GM10847 (cell line): ENCODE data around the gene ITPK1.

Experiments
- POLR2A ChIP-seq: IDR thresholded peaks from 2 replicates; pipeline ENCODE4 v1.6.1; 2011; ENCODE audit not compliant: insufficient read length; ENCODE audit errors: extremely low read depth

The ITPK1 gene

GRCh38 chr14:93109572-93110481 is 5.9 kb downstream of the ITPK1 start:
- no peak for TF ChIP-seq POLR2A

- TF ChIP-seq POLR2A: no peak
Measured at GRCh38 chr14:93108105-93108504, 7.6 kb downstream of the ITPK1 start.

GRCh38 chr14:93107453-93107852 is 8.3 kb downstream of the ITPK1 start:
- no peak for TF ChIP-seq POLR2A

GRCh38 chr14:93106541-93107156 is 9.1 kb downstream of the ITPK1 start:
- no peak for TF ChIP-seq POLR2A

- no peak for TF ChIP-seq POLR2A
Measured at GRCh38 chr14:93105362-93105761, 10.4 kb downstream of the ITPK1 start.

GRCh38 chr14:93104961-93105360 is 10.8 kb downstream of the ITPK1 start:
- no peak for TF ChIP-seq POLR2A

GRCh38 chr14:93103392-93104080 is 12.2 kb downstream of the ITPK1 start:
- peak; percentile 12 for TF ChIP-seq POLR2A

GRCh38 chr14:93102141-93102540 is 13.6 kb downstream of the ITPK1 start:
- TF ChIP-seq POLR2A: no peak

- TF ChIP-seq POLR2A: no peak
Measured at GRCh38 chr14:93101181-93101580, 14.5 kb downstream of the ITPK1 start.

GRCh38 chr14:93100570-93100969 is 15.2 kb downstream of the ITPK1 start:
- TF ChIP-seq POLR2A: no peak

- TF ChIP-seq POLR2A: no peak
Measured at GRCh38 chr14:93100100-93100499, 15.6 kb downstream of the ITPK1 start.

- TF ChIP-seq POLR2A: no peak
Measured at GRCh38 chr14:93099643-93100042, 16.1 kb downstream of the ITPK1 start.

GRCh38 chr14:93099196-93099595 is 16.5 kb downstream of the ITPK1 start:
- TF ChIP-seq POLR2A: no peak

GRCh38 chr14:93096691-93097322 is 18.9 kb downstream of the ITPK1 start:
- TF ChIP-seq POLR2A: no peak

- TF ChIP-seq POLR2A: no peak
Measured at GRCh38 chr14:93095742-93096510, 19.8 kb downstream of the ITPK1 start.
